K562 (cell line): ENCODE results near the gene GKAP1.

Experiments
- CREB1 ChIP-seq, 2 experiments: sonication (generic) in 1 of 2; formaldehyde crosslinking in 1 of 2; IDR thresholded peaks; 2 replicates each; pipeline versions ENCODE4 v1.6.1 to v1.8.0; 2012 to 2022; ENCODE audit warnings: inconsistent platforms in 1 of 2, mild to moderate bottlenecking in 1 of 2, missing genetic modification reagents in 1 of 2, moderate library complexity in 1 of 2
- CTCF ChIP-seq, 3 experiments: IDR thresholded peaks in 2 of 3; conservative IDR thresholded peaks in 1 of 3; 2 replicates each; pipeline ENCODE4 v1.5.1; 2011 to 2012; ENCODE audit warnings: low read length in 3 of 3, mild to moderate bottlenecking in 3 of 3, control low read depth in 2 of 3, improper control_type of control experiment in 1 of 3, inconsistent platforms in 1 of 3, low read depth in 1 of 3, mixed read lengths in 1 of 3, moderate library complexity in 1 of 3; ENCODE audit not compliant: insufficient read depth in 2 of 3
- EP300 ChIP-seq: IDR thresholded peaks from 2 replicates; pipeline ENCODE4 v1.6.1; 2012; ENCODE audit warnings: low read length, improper control_type of control experiment
- ERF ChIP-seq: fragments of 450-650 bp; formaldehyde crosslinking; IDR thresholded peaks from 2 replicates; pipeline ENCODE4 v1.4.0; 2020; ENCODE audit warnings: mild to moderate bottlenecking, mixed read lengths
- FOSL1 ChIP-seq: fragments of 200-800 bp; sonication (Bioruptor generic); conservative IDR thresholded peaks from 2 replicates; pipeline ENCODE4 v1.6.1; 2016; ENCODE audit warnings: missing genetic modification characterization, missing compliant biosample characterization
- MXI1 ChIP-seq: IDR thresholded peaks from 2 replicates; pipeline ENCODE4 v1.6.1; 2011; ENCODE audit warnings: low read depth, mild to moderate bottlenecking, improper control_type of control experiment, low read length
- PRPF4 ChIP-seq: fragments of 200-400 bp; formaldehyde crosslinking; IDR thresholded peaks from one replicate; pipeline ENCODE4 v1.6.1; 2017; ENCODE audit warnings: low read length, low read depth, mild to moderate bottlenecking; ENCODE audit not compliant: insufficient read depth, poor library complexity, severe bottlenecking
- ZFP1 ChIP-seq: fragments of 450-650 bp; formaldehyde crosslinking; IDR thresholded peaks from 2 replicates; pipeline ENCODE4 v1.4.0; 2020; ENCODE audit warnings: mild to moderate bottlenecking, mixed read lengths
- ZNF121 ChIP-seq: sonication (generic); formaldehyde crosslinking; conservative IDR thresholded peaks from 2 replicates; pipeline ENCODE4 v1.8.0; 2022; ENCODE audit warnings: missing genetic modification reagents
- ZNF507 ChIP-seq: conservative IDR thresholded peaks from 2 replicates; pipeline ENCODE4 v1.6.1; 2017; ENCODE audit warnings: missing genetic modification characterization, missing compliant biosample characterization

DNA sequence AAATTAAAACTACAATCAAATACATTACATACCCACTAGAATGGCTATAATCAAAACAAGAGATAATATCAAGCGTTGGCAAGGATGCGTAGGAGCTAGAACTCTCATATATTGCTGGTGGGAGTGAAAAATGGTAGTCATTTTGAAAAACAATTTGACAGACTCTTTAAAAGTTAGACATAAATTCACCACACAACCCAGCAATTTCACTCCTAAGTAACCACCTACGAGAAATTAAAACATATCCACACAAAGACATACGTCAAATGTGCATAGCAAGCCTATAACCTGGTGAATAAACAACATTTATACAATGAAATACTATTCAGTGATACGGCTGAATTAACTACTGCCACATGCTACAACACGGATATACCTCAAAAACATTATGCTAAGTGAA, 44.7 kb downstream of the GKAP1 start:
- TF ChIP-seq ZNF121 (CRISPR knock-in tag), result no peak
- TF ChIP-seq EP300, result no peak
- TF ChIP-seq CTCF (IDR thresholded peaks at IDR 0.05 in 2 of 3, conservative IDR thresholded peaks at IDR 0.05 in 1 of 3; ENCODE audit: insufficient read depth in 2 of 3, low read depth in 1 of 3, low read length in 3 of 3), result no peak
- no peak for TF ChIP-seq ZNF507 (tag)
- no peak for TF ChIP-seq ERF (CRISPR knock-in tag)
- TF ChIP-seq MXI1, result no peak
- TF ChIP-seq CREB1 (IDR thresholded peaks at IDR 0.05), result no peak
- no peak for TF ChIP-seq CREB1 (CRISPR knock-in tag; IDR thresholded peaks at IDR 0.05)
- no peak for TF ChIP-seq FOSL1
- no peak for TF ChIP-seq PRPF4
- no peak for TF ChIP-seq ZFP1 (CRISPR knock-in tag)
